Smooth muscle cell (in vitro differentiated cells): ENCODE results near the gene SEMA3F. TPM values are rescaled to one million over a fixed set of nuclear protein-coding genes. Genes with fewer than 3 reads are reported as not detected.

Experiments used
- DNase-seq: peaks from one replicate; lab custom pipeline; 2025; ENCODE audit not compliant: unreplicated experiment; lab: John Stamatoyannopoulos, UW
- H2AFZ ChIP-seq: fragments of 200-600 bp; sonication (generic); 2 replicates; pipeline ENCODE4 v1.6.0; 2016; ENCODE audit warnings: antibody characterized with exemption, low read depth, mild to moderate bottlenecking
- H3F3A ChIP-seq: fragments of 200-600 bp; sonication (generic); 2 replicates; pipeline ENCODE4 v1.6.0; 2017; ENCODE audit warnings: antibody characterized with exemption, low read depth
- H3K27ac ChIP-seq: fragments of 200-600 bp; sonication (generic); 2 replicates; pipeline ENCODE4 v1.5.1; 2016; ENCODE audit warnings: low read depth, mild to moderate bottlenecking
- H3K27me3 ChIP-seq: fragments of 200-600 bp; sonication (generic); 2 replicates; pipeline ENCODE4 v1.6.1; 2016; ENCODE audit warnings: low read depth, mild to moderate bottlenecking
- H3K36me3 ChIP-seq: fragments of 200-600 bp; sonication (generic); 2 replicates; pipeline ENCODE4 v1.5.1; 2016; ENCODE audit warnings: low read depth
- H3K4me1 ChIP-seq: fragments of 200-600 bp; sonication (generic); 2 replicates; pipeline ENCODE4 v1.5.1; 2016; ENCODE audit warnings: low read depth
- H3K4me2 ChIP-seq: fragments of 200-600 bp; sonication (generic); 2 replicates; pipeline ENCODE4 v1.6.0; 2016; ENCODE audit warnings: mild to moderate bottlenecking
- H3K4me3 ChIP-seq: fragments of 200-600 bp; sonication (generic); 2 replicates; pipeline ENCODE4 v1.5.1; 2016; ENCODE audit warnings: mild to moderate bottlenecking
- H3K79me2 ChIP-seq: fragments of 200-600 bp; sonication (generic); 2 replicates; pipeline ENCODE4 v1.6.0; 2016; ENCODE audit warnings: low read depth, mild to moderate bottlenecking
- H3K9ac ChIP-seq: fragments of 200-600 bp; sonication (generic); 2 replicates; pipeline ENCODE4 v1.6.0; 2016; ENCODE audit warnings: low read depth
- H3K9me3 ChIP-seq: fragments of 200-600 bp; sonication (generic); replicated peaks from 2 replicates; pipeline ENCODE4 v1.5.1; 2016; ENCODE audit warnings: low read depth
- H4K20me1 ChIP-seq: fragments of 200-600 bp; sonication (generic); 2 replicates; pipeline ENCODE4 v1.6.0; 2016; ENCODE audit warnings: low read depth
- WGBS: methylation state at CpG from one replicate; pipeline ENCODE4 v1.1.7; 2016; ENCODE audit warnings: low lambda C conversion rate; 5-methylcytosine and 5-hydroxymethylcytosine counted together
- polyA plus RNA-seq: library from polyadenylated mRNA; unstranded; fragments of >200 nt; fragmentation: Nextera tagmentation; extraction: Ambion mirVana; gene quantifications from 2 replicates; pipeline ENCODE4 v1.2.1, GENCODE V29; 2016
- total RNA-seq: library from RNA; depleted of rRNA; stranded (reverse); fragments of >200 nt; gene quantifications from 2 replicates; pipeline ENCODE4 v1.2.3, GENCODE V29; 2014
- TF ChIP-seq, protein P1 (sequence below): fragments of 200-600 bp; sonication (generic); IDR thresholded peaks from 2 replicates; pipeline ENCODE4 v1.5.1; 2017; ENCODE audit warnings: borderline replicate concordance, mild to moderate bottlenecking, antibody characterized with exemption; ENCODE audit not compliant: insufficient read depth, poor library complexity, severe bottlenecking

SEMA3F gene
- total and polyA plus RNA-seq, 2 experiments from 2014 or later = 9.2 to 16.9 TPM

DNA sequence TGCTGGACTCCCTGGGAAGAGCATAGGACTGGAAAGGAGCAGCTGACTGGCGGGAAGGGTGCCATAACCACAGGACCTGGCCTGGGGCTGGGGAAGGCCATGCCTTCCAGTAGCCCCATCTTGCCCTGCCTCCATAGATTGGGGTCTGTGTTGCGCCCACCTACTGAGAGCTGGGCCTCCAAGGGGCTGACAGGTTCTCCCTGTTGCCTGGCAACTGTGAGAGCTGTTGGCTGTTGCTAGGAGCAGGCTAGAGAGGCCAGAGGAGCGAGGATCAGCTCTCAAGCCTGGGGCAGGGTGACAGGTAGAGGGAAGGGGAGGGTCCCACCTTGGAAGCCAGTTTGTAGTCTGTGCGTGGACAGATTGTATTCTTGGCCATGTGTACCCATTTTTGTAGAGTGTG lies 78.1 kb downstream of the SEMA3F start:
- H3K27ac ChIP-seq = no peak overlapping the region
- TF ChIP-seq, protein P1, sequence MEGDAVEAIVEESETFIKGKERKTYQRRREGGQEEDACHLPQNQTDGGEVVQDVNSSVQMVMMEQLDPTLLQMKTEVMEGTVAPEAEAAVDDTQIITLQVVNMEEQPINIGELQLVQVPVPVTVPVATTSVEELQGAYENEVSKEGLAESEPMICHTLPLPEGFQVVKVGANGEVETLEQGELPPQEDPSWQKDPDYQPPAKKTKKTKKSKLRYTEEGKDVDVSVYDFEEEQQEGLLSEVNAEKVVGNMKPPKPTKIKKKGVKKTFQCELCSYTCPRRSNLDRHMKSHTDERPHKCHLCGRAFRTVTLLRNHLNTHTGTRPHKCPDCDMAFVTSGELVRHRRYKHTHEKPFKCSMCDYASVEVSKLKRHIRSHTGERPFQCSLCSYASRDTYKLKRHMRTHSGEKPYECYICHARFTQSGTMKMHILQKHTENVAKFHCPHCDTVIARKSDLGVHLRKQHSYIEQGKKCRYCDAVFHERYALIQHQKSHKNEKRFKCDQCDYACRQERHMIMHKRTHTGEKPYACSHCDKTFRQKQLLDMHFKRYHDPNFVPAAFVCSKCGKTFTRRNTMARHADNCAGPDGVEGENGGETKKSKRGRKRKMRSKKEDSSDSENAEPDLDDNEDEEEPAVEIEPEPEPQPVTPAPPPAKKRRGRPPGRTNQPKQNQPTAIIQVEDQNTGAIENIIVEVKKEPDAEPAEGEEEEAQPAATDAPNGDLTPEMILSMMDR = no peak
- H3K79me2 ChIP-seq = peaks cover 22% of the 10 kb centered on the region
- peaks cover 16% of the 10 kb centered on the region for H4K20me1 ChIP-seq
- H2AFZ ChIP-seq = no peak overlapping the region
- WGBS = 94% methylated on average over 4 of the region's 4 CpGs
- no peak overlapping the region for H3K4me2 ChIP-seq
- no peaks in the 10 kb centered on the region for H3F3A ChIP-seq
- peaks cover 13% of the 10 kb centered on the region for H3K4me1 ChIP-seq
- H3K9me3 ChIP-seq = no peaks in the 10 kb centered on the region
- no peaks in the 10 kb centered on the region for H3K27me3 ChIP-seq
- H3K4me3 ChIP-seq = no peak overlapping the region
- H3K9ac ChIP-seq = no peak overlapping the region
- no peaks in the 10 kb centered on the region for H3K36me3 ChIP-seq
- DNase-seq = no peak

DNA sequence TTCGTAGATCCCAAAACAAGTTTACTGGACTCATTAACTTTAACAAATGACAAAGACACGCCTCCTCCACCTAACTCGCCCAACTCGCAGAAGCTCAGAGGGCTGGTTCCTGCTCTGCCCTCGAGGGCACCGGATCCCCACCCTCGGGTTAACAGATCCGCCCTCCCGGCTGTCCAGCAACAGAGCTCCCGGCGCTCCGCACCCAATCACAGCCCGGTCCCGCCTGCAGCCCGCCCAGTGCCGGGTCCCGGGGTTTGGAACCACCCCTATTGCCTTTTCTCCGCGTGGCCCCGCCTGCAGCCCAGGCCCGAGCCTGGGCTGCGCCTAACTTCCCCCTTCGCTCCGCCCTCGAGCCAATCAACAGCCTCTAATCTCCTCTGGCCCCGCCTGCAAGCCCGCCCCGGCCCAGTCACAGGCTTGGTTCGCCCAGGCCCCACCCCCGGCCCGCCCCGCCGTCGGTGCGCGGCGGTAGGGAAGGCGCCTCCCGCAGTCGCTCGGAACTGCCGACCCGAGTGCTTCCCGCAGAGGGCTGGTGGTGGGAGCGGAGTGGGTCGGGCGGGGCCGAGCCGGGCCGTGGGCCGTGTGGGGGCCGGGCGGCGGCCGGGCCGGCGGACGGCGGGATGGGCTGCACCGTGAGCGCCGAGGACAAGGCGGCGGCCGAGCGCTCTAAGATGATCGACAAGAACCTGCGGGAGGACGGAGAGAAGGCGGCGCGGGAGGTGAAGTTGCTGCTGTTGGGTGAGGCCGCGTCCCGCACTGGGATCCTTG lies 80.8 kb downstream of the SEMA3F start, which contains the start of gene GNAI2:
TSS of gene GNAI2 (plus strand) at position 489 of the 768 bp plus-strand sequence. CDS start at position 621, 132 bp downstream.
- peak; percentile 93 for DNase-seq
- under 1% methylated on average over 49 of the region's 75 CpGs for WGBS

DNA sequence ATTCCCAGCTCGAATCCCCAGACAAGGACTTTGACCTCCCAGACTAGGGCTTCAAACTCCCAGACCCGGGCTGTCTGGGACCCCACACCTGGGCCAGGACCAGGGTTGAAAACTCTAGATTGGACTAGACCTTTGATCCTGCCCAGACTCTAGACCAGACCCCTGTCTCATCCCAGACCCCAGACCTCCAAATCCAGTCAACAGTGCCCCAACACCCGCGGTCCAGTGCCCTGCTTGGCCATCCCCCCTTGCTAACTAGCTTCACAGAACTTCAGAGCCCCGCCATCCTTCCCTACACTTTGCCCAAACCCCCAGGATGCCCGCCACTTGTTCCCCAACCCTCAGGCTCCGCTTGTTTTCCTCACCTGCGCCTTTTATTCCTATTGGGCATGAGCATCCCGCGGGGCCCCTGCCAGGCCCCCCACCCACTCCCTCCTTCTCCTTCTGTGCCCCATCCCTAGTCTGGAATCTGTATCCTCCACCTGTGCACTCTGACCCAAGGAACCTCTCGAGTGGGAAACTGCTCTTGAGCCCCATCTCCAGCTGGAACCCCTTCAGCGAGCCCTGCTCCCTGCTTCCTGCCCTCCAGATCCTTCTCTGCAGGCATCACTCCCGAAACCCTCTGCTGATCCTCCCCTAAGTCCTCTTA lies 81.5 kb downstream of the SEMA3F start:
- Histone ChIP-seq H4K20me1 (peaks cover 50% of the 10 kb centered on the region), H3K27ac (peak overlapping the region; percentile 45), H3K4me1 (peaks cover 41% of the 10 kb centered on the region), H3K36me3 (no peaks in the 10 kb centered on the region), H3K9ac (peak overlapping the region; percentile 78), H3K9me3 (no peaks in the 10 kb centered on the region), H3F3A (no peaks in the 10 kb centered on the region), H3K27me3 (no peaks in the 10 kb centered on the region), H3K4me3 (peak overlapping the region; percentile 74), H3K4me2 (peak overlapping the region; percentile 89), H2AFZ (no peak overlapping the region), H3K79me2 (peaks cover 56% of the 10 kb centered on the region)
- 3% methylated on average over 13 of the region's 13 CpGs for WGBS
- DNase-seq = no peak
- TF ChIP-seq, protein P1 = no peak

More for the DNA sequence above, 80.8 kb downstream of the SEMA3F start, which contains the start of gene GNAI2:
- peaks cover 35% of the 10 kb centered on the region for H3K4me1 ChIP-seq
- H3K79me2 ChIP-seq = peaks cover 49% of the 10 kb centered on the region
- H3F3A ChIP-seq = no peaks in the 10 kb centered on the region
- H3K9ac ChIP-seq = peak within 1 kb of the TSS; percentile 78
- TF ChIP-seq, protein P1 = no peak
- H3K36me3 ChIP-seq = no peaks in the 10 kb centered on the region
- no peaks in the 10 kb centered on the region for H3K9me3 ChIP-seq
- H2AFZ ChIP-seq = no peak within 1 kb of the TSS
- peak within 1 kb of the TSS; percentile 89 for H3K4me2 ChIP-seq
- peaks cover 43% of the 10 kb centered on the region for H4K20me1 ChIP-seq
- H3K27ac ChIP-seq = peak within 1 kb of the TSS; percentile 45
- H3K27me3 ChIP-seq = no peaks in the 10 kb centered on the region
- H3K4me3 ChIP-seq = peak within 1 kb of the TSS; percentile 74
